Neural progenitor cell (in vitro differentiated cells): ENCODE measurements around the gene PDC. TPM values are rescaled to one million over a fixed set of nuclear protein-coding genes. Genes with fewer than 3 reads are reported as not detected.

Experiments used
- DNase-seq: peaks from one replicate; pipeline ENCODE4 v3.0.0-alpha.2; 2016; ENCODE audit warnings: low spot score
- H2AFZ ChIP-seq: fragments of 200-600 bp; sonication (generic); replicated peaks from 2 replicates; pipeline ENCODE4 v1.6.1; 2016; ENCODE audit warnings: antibody characterized with exemption
- H3F3A ChIP-seq: fragments of 200-600 bp; sonication (generic); 2 replicates; pipeline ENCODE4 v1.6.1; 2016; ENCODE audit warnings: antibody characterized with exemption, low read depth
- H3K27ac ChIP-seq: fragments of 200-600 bp; sonication (generic); 2 replicates; pipeline ENCODE4 v1.5.1; 2016; ENCODE audit warnings: mild to moderate bottlenecking
- H3K27me3 ChIP-seq: fragments of 200-600 bp; sonication (generic); 2 replicates; pipeline ENCODE4 v1.6.1; 2016; ENCODE audit warnings: mild to moderate bottlenecking, moderate library complexity
- H3K36me3 ChIP-seq: fragments of 200-600 bp; sonication (generic); 2 replicates; pipeline ENCODE4 v1.5.1; 2016
- H3K4me1 ChIP-seq: fragments of 200-600 bp; sonication (generic); 2 replicates; pipeline ENCODE4 v1.6.1; 2016; ENCODE audit warnings: mixed run types
- H3K4me2 ChIP-seq: fragments of 200-600 bp; sonication (generic); 2 replicates; pipeline ENCODE4 v1.6.1; 2016
- H3K4me3 ChIP-seq: fragments of 200-600 bp; sonication (generic); 2 replicates; pipeline ENCODE4 v1.5.1; 2016
- H3K79me2 ChIP-seq: fragments of 200-600 bp; sonication (generic); 2 replicates; pipeline ENCODE4 v1.6.1; 2016; ENCODE audit warnings: low read depth
- H3K9ac ChIP-seq: fragments of 200-600 bp; sonication (generic); 2 replicates; pipeline ENCODE4 v1.6.1; 2016
- H3K9me3 ChIP-seq: fragments of 200-600 bp; sonication (generic); 2 replicates; pipeline ENCODE4 v1.5.1; 2016; ENCODE audit warnings: low read depth
- H4K20me1 ChIP-seq: fragments of 200-600 bp; sonication (generic); 2 replicates; pipeline ENCODE4 v1.6.1; 2016; ENCODE audit warnings: low read depth
- H3K27ac Mint-ChIP-seq: 3 replicates; pipeline ENCODE4 v1.8.0; 2021; ENCODE audit warnings: mixed read lengths
- H3K27me3 Mint-ChIP-seq: 2 replicates; pipeline ENCODE4 v1.8.0; 2022; ENCODE audit warnings: low read depth, mild to moderate bottlenecking, inconsistent platforms, moderate library complexity, mixed read lengths; ENCODE audit not compliant: insufficient read depth
- H3K36me3 Mint-ChIP-seq: 3 replicates; pipeline ENCODE4 v1.8.0; 2021; ENCODE audit warnings: mixed read lengths
- H3K4me1 Mint-ChIP-seq: 3 replicates; pipeline ENCODE4 v1.8.0; 2021; ENCODE audit warnings: mixed read lengths
- H3K4me3 Mint-ChIP-seq: 3 replicates; pipeline ENCODE4 v1.8.0; 2021; ENCODE audit warnings: mild to moderate bottlenecking, moderate library complexity, mixed read lengths
- H3K9me3 Mint-ChIP-seq: 3 replicates; pipeline ENCODE4 v1.8.0; 2020; ENCODE audit warnings: mixed read lengths
- EZH2 ChIP-seq: fragments of 200-600 bp; sonication (generic); IDR thresholded peaks from 2 replicates; pipeline ENCODE4 v1.6.1; 2017; ENCODE audit warnings: antibody characterized with exemption, mild to moderate bottlenecking, moderate library complexity
- EZH2phosphoT487 ChIP-seq: fragments of 200-600 bp; sonication (generic); IDR thresholded peaks from 2 replicates; pipeline ENCODE4 v1.6.1; 2017; ENCODE audit warnings: antibody characterized with exemption
- total RNA-seq: library from RNA; depleted of rRNA; stranded (reverse); fragments of >200 nt; gene quantifications from 2 replicates; pipeline ENCODE4 v1.2.3, GENCODE V29; 2015; ENCODE audit warnings: low replicate concordance
- TF ChIP-seq, protein P1 (sequence below): fragments of 200-600 bp; sonication (generic); IDR thresholded peaks from 2 replicates; pipeline ENCODE4 v1.5.1; 2017; ENCODE audit warnings: antibody characterized with exemption, mild to moderate bottlenecking

PDC gene
- total RNA-seq, 1 donor from 2014 or later, result not detected

DNA sequence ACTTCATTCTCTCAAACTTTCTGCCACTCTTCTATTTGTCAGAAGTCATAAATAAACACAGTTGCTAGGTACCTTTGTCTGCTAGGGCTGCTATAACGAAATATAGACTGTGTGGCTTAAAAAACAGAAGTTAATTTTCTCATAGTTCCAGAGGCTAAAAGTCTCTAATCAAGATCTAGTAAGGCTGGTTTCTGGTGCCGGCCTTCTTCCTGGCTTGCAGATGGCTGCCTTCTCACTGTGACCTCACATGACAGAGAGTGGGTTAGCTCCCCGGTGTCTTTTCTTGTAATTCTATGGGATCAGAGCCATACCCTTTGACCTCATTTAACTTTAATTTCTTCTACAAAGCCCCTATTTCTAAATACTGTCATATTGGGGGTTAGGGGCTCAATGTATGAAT is 5.9 kb downstream of the PDC start:
- H3K27me3 Mint-ChIP-seq, result no peaks in the 10 kb centered on the region
- H2AFZ ChIP-seq, result no peak overlapping the region
- no peaks in the 10 kb centered on the region for H3K27me3 ChIP-seq
- no peaks in the 10 kb centered on the region for H3K4me1 ChIP-seq
- no peaks in the 10 kb centered on the region for H3K4me1 Mint-ChIP-seq
- H3K4me3 ChIP-seq, result no peak overlapping the region
- no peak overlapping the region for H3K4me3 Mint-ChIP-seq
- no peaks in the 10 kb centered on the region for H3K9me3 ChIP-seq
- DNase-seq, result no peak
- H3K36me3 ChIP-seq, result no peaks in the 10 kb centered on the region
- no peak overlapping the region for H3K9ac ChIP-seq
- H3F3A ChIP-seq, result no peaks in the 10 kb centered on the region
- no peak overlapping the region for H3K27ac Mint-ChIP-seq
- TF ChIP-seq, protein P1, sequence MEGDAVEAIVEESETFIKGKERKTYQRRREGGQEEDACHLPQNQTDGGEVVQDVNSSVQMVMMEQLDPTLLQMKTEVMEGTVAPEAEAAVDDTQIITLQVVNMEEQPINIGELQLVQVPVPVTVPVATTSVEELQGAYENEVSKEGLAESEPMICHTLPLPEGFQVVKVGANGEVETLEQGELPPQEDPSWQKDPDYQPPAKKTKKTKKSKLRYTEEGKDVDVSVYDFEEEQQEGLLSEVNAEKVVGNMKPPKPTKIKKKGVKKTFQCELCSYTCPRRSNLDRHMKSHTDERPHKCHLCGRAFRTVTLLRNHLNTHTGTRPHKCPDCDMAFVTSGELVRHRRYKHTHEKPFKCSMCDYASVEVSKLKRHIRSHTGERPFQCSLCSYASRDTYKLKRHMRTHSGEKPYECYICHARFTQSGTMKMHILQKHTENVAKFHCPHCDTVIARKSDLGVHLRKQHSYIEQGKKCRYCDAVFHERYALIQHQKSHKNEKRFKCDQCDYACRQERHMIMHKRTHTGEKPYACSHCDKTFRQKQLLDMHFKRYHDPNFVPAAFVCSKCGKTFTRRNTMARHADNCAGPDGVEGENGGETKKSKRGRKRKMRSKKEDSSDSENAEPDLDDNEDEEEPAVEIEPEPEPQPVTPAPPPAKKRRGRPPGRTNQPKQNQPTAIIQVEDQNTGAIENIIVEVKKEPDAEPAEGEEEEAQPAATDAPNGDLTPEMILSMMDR, result no peak
- TF ChIP-seq EZH2, result no peak
- TF ChIP-seq EZH2phosphoT487, result no peak
- no peaks in the 10 kb centered on the region for H3K36me3 Mint-ChIP-seq
- no peaks in the 10 kb centered on the region for H3K9me3 Mint-ChIP-seq
- no peak overlapping the region for H3K4me2 ChIP-seq
- H3K27ac ChIP-seq, result no peak overlapping the region
- no peaks in the 10 kb centered on the region for H3K79me2 ChIP-seq
- H4K20me1 ChIP-seq, result no peaks in the 10 kb centered on the region

DNA sequence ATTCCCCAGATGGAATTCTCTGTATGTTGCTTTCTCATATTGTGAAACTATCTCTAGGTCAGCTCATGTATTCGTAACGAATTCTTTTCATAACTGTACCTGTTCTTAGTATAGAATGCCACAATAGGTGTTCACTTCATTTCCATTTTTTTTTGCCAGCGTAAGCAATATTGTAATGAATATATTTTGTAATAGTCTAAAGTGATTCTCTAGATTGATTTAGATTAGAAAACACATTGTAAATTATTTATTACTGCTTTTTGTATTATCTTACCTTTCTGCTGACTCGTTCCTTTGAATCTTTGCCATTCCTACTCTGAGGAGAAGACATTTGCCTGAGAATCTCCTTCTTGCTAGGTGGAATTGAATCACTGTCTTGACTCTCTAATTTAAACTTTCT is 14.8 kb downstream of the PDC start:
- Histone ChIP-seq H3K36me3 (no peaks in the 10 kb centered on the region), H3K9me3 (no peaks in the 10 kb centered on the region), H2AFZ (no peak overlapping the region), H3F3A (no peaks in the 10 kb centered on the region), H3K79me2 (no peaks in the 10 kb centered on the region), H3K27ac (no peak overlapping the region), H3K4me2 (no peak overlapping the region), H3K4me3 (no peak overlapping the region), H4K20me1 (no peaks in the 10 kb centered on the region), H3K9ac (no peak overlapping the region), H3K27me3 (no peaks in the 10 kb centered on the region), H3K4me1 (no peaks in the 10 kb centered on the region)
- H3K4me3 Mint-ChIP-seq, result no peak overlapping the region
- H3K27ac Mint-ChIP-seq, result no peak overlapping the region
- DNase-seq, result no peak
- no peak for TF ChIP-seq EZH2
- TF ChIP-seq, protein P1, result no peak
- TF ChIP-seq EZH2phosphoT487, result no peak
- H3K27me3 Mint-ChIP-seq, result no peaks in the 10 kb centered on the region
- no peaks in the 10 kb centered on the region for H3K9me3 Mint-ChIP-seq
- H3K4me1 Mint-ChIP-seq, result no peaks in the 10 kb centered on the region
- H3K36me3 Mint-ChIP-seq, result no peaks in the 10 kb centered on the region

DNA sequence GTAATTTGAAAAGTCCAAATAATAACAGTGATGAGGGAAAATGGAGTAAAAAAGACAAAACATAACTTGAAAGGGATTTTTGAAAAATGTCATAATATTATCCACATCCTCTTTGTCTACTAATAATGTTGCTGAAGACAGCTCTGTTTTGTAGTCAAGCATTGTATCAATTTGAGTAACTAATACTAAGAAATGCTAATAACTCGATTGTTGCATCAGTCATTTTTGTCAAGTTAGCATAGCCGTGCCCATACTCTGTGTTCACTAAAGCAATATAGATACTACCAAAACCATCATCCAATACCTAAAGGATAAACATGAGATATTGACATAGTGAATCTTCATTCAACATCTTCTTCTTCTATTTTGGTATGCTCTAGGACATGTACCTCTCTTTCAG is 17.3 kb downstream of the PDC start:
- Histone ChIP-seq H3K4me2 (no peak overlapping the region), H3K79me2 (no peaks in the 10 kb centered on the region)

More for the DNA sequence above, 17.3 kb downstream of the PDC start:
- Histone ChIP-seq H3K9me3 (no peaks in the 10 kb centered on the region), H3K36me3 (no peaks in the 10 kb centered on the region), H4K20me1 (no peaks in the 10 kb centered on the region), H3K4me1 (no peaks in the 10 kb centered on the region), H3F3A (no peaks in the 10 kb centered on the region), H3K9ac (no peak overlapping the region), H3K27me3 (no peaks in the 10 kb centered on the region), H2AFZ (no peak overlapping the region), H3K27ac (no peak overlapping the region), H3K4me3 (no peak overlapping the region)
- H3K27me3 Mint-ChIP-seq, result no peaks in the 10 kb centered on the region
- no peaks in the 10 kb centered on the region for H3K36me3 Mint-ChIP-seq
- no peak overlapping the region for H3K4me3 Mint-ChIP-seq
- no peak overlapping the region for H3K27ac Mint-ChIP-seq
- H3K4me1 Mint-ChIP-seq, result no peaks in the 10 kb centered on the region
- H3K9me3 Mint-ChIP-seq, result no peaks in the 10 kb centered on the region
- no peak for DNase-seq
- TF ChIP-seq EZH2phosphoT487 (no peak), EZH2 (no peak)
- TF ChIP-seq, protein P1, result no peak
